ENCODE results near the gene COLEC11.

Gene COLEC11

GRCh38 chr2:3679616-3680393 is 84.9 kb downstream of the COLEC11 start:
- no peak overlapping the region for H3K4me3 ChIP-seq (ENCODE audit: low read length)
- no peak for DNase-seq (ENCODE audit: low read depth)
- TF ChIP-seq CTCF (IDR thresholded peaks at IDR 0.05; ENCODE audit: insufficient read depth, low read depth, low read length, missing control alignments) = no peak

DNA sequence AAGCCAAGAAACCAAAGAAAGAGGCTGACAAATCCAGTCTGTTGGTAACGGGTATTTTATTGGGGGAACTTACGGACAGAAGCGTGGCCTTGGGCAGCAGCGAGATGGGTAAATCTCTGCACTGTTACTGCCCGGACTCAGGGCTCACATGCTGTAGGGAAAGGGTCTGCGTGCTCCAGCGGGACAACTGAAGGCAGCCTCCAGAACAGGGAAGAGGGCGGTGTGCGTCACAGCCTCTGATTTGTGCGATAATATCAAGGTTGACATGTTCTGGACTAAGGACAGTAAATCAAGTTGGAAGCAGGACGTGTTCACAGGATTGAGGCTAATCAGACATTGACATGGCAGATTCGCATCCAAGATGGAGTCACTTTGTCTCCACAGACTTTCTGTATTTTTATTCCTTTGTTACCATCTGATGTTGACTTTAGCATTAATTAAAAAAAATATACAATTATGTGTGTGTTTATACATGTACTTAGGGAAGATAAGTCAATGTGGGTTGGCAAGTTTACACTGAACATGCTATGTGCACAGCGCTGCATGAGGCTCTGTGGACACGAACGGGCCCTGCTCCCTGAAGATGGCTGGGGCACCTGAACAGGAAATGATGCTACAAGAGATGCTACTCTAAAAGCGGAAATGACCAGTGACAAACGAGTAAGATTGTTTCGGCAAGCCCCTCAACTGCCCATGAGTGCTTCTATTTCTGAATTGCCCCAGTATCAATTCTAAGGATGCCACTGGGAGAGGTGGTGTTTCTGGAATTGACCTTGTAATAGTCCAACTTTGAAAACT is 85.8 kb downstream of the COLEC11 start:
- no peak for TF ChIP-seq CTCF (IDR thresholded peaks at IDR 0.05; ENCODE audit: insufficient read depth, low read depth, low read length, missing control alignments)
- no peak for DNase-seq (ENCODE audit: low read depth)
- no peak overlapping the region for H3K4me3 ChIP-seq (ENCODE audit: low read length)

GRCh38 chr2:3681625-3682024 is 86.7 kb downstream of the COLEC11 start:
- no peak for DNase-seq (ENCODE audit: low read depth)
- no peak for TF ChIP-seq CTCF (IDR thresholded peaks at IDR 0.05; ENCODE audit: insufficient read depth, low read depth, low read length, missing control alignments)
- H3K4me3 ChIP-seq (ENCODE audit: low read length) = no peak overlapping the region

DNA sequence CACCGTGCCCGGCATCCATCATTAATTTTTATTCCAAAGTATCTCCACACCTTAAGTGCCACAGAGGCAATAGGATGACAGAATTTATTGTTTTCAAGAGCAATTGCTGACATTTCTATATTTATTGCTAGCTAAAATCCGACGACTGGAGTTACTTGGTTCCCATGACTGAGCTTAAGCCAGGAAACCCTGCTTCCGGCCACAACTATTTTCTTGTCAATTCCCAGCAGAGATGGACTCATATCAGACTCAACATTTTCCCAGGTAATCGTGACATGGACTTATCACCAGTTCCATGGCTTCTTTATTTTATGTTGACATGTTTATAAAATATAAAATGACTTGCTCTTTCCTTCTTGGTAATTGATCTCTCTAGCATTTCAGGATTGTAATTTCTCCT is 87.9 kb downstream of the COLEC11 start:
- DNase-seq (ENCODE audit: low read depth) = no peak
- no peak overlapping the region for H3K4me3 ChIP-seq (ENCODE audit: low read length)
- no peak for TF ChIP-seq CTCF (IDR thresholded peaks at IDR 0.05; ENCODE audit: insufficient read depth, low read depth, low read length, missing control alignments)

GRCh38 chr2:3683748-3684454 is 89.0 kb downstream of the COLEC11 start:
- H3K4me3 ChIP-seq (ENCODE audit: low read length) = no peak overlapping the region
- TF ChIP-seq CTCF (IDR thresholded peaks at IDR 0.05; ENCODE audit: insufficient read depth, low read depth, low read length, missing control alignments) = no peak
- peak; percentile 13 for DNase-seq (ENCODE audit: low read depth)

GRCh38 chr2:3689998-3690748 is 95.3 kb downstream of the COLEC11 start:
- DNase-seq (ENCODE audit: low read depth) = no peak
- no peak for TF ChIP-seq CTCF (IDR thresholded peaks at IDR 0.05; ENCODE audit: insufficient read depth, low read depth, low read length, missing control alignments)
- no peak overlapping the region for H3K4me3 ChIP-seq (ENCODE audit: low read length)

Measured in epithelial cell of esophagus (primary cell).